Hepatocyte (in vitro differentiated cells): ENCODE measurements around the gene ZNF566. TPM values are rescaled to one million over a fixed set of nuclear protein-coding genes. Genes with fewer than 3 reads are reported as not detected.

Source experiments
- DNase-seq: peaks from one replicate; pipeline ENCODE4 v3.0.0-alpha.2; 2016; ENCODE audit warnings: low spot score
- H2AFZ ChIP-seq: fragments of 200-600 bp; sonication (generic); 2 replicates; pipeline ENCODE4 v1.6.0; 2016; ENCODE audit warnings: antibody characterized with exemption, mild to moderate bottlenecking
- H3K27ac ChIP-seq: fragments of 200-600 bp; sonication (generic); 2 replicates; pipeline ENCODE4 v1.5.1; 2016; ENCODE audit warnings: mild to moderate bottlenecking
- H3K27me3 ChIP-seq: fragments of 200-600 bp; sonication (generic); 2 replicates; pipeline ENCODE4 v1.6.1; 2016
- H3K36me3 ChIP-seq: fragments of 200-600 bp; sonication (generic); replicated peaks from 2 replicates; pipeline ENCODE4 v1.5.1; 2016; ENCODE audit warnings: low read depth; ENCODE audit not compliant: insufficient read depth
- H3K4me1 ChIP-seq: fragments of 200-600 bp; sonication (generic); 2 replicates; pipeline ENCODE4 v1.5.1; 2016; ENCODE audit warnings: mild to moderate bottlenecking, moderate library complexity; ENCODE audit not compliant: insufficient read depth
- H3K4me2 ChIP-seq: fragments of 200-600 bp; sonication (generic); 2 replicates; pipeline ENCODE4 v1.6.0; 2016
- H3K4me3 ChIP-seq: fragments of 200-600 bp; sonication (generic); 2 replicates; pipeline ENCODE4 v1.5.1; 2016; ENCODE audit warnings: mild to moderate bottlenecking
- H3K79me2 ChIP-seq: fragments of 200-600 bp; sonication (generic); 2 replicates; pipeline ENCODE4 v1.6.0; 2017; ENCODE audit warnings: mild to moderate bottlenecking
- H3K9me2 ChIP-seq: fragments of 200-600 bp; sonication (generic); replicated peaks from 2 replicates; pipeline ENCODE4 v1.6.0; 2017; ENCODE audit warnings: mild to moderate bottlenecking; ENCODE audit not compliant: insufficient read depth
- H3K9me3 ChIP-seq: fragments of 200-600 bp; sonication (generic); 2 replicates; pipeline ENCODE4 v1.5.1; 2016; ENCODE audit warnings: low read depth, mild to moderate bottlenecking
- H4K20me1 ChIP-seq: fragments of 200-600 bp; sonication (generic); 2 replicates; pipeline ENCODE4 v1.6.0; 2016; ENCODE audit warnings: mild to moderate bottlenecking; ENCODE audit not compliant: insufficient read depth, poor library complexity, severe bottlenecking
- CTCF ChIP-seq: fragments of 200-600 bp; sonication (generic); IDR thresholded peaks from 2 replicates; pipeline ENCODE4 v1.5.1; 2016; ENCODE audit warnings: antibody characterized with exemption, mild to moderate bottlenecking; ENCODE audit not compliant: poor library complexity
- EZH2 ChIP-seq: fragments of 200-600 bp; sonication (generic); IDR thresholded peaks from 2 replicates; pipeline ENCODE4 v1.6.1; 2016; ENCODE audit warnings: antibody characterized with exemption, mild to moderate bottlenecking, borderline replicate concordance
- EZH2phosphoT487 ChIP-seq: fragments of 200-600 bp; sonication (generic); IDR thresholded peaks from one replicate; pipeline ENCODE4 v1.6.1; 2018; ENCODE audit warnings: antibody characterized with exemption, mild to moderate bottlenecking, low read depth, moderate library complexity; ENCODE audit not compliant: unreplicated experiment, severe bottlenecking
- WGBS: methylation state at CpG from one replicate; pipeline ENCODE4 v1.1.6; 2016; ENCODE audit warnings: low lambda C conversion rate; ENCODE audit errors: missing lambda C conversion rate; 5-methylcytosine and 5-hydroxymethylcytosine counted together
- polyA plus RNA-seq: library from polyadenylated mRNA; unstranded; fragments of >200 nt; fragmentation: Nextera tagmentation; extraction: Ambion mirVana; gene quantifications from 2 replicates; pipeline ENCODE4 v1.2.1, GENCODE V29; 2016
- total RNA-seq: library from RNA; depleted of rRNA; stranded (reverse); fragments of >200 nt; gene quantifications from 2 replicates; pipeline ENCODE4 v1.2.3, GENCODE V29; 2014

ZNF566 gene
- total and polyA plus RNA-seq, 2 experiments from 2014 or later: 4.0 to 12.7 TPM

GRCh38 chr19:36398571-36398970 is 90.8 kb downstream of the ZNF566 start:
- 100% methylated on average over 3 of the region's 3 CpGs for WGBS
- Histone ChIP-seq H3K4me3 (no peak overlapping the region), H3K36me3 (peaks cover 5% of the 10 kb centered on the region), H3K27me3 (no peaks in the 10 kb centered on the region), H4K20me1 (no peaks in the 10 kb centered on the region), H3K4me2 (no peak overlapping the region), H3K9me3 (peaks cover 38% of the 10 kb centered on the region), H3K79me2 (no peaks in the 10 kb centered on the region), H3K27ac (no peak overlapping the region), H3K9me2 (no peaks in the 10 kb centered on the region), H3K4me1 (no peaks in the 10 kb centered on the region), H2AFZ (no peak overlapping the region)
- TF ChIP-seq EZH2 (no peak), EZH2phosphoT487 (no peak), CTCF (no peak)
- DNase-seq: no peak

Other genes starting within 250 kb of the ZNF566 start
- 6.7 and 7.0 TPM in 2 replicates for gene ZFP14, start 110.4 kb downstream of the ZNF566 start, total RNA-seq
- gene ZFP14, start 110.4 kb downstream of the ZNF566 start, polyA plus RNA-seq: 6.0 and 6.1 TPM in 2 replicates
- 4.8 and 7.4 TPM in 2 replicates for gene ZFP82, start 70.9 kb downstream of the ZNF566 start, total RNA-seq
- gene ZFP82, start 70.9 kb downstream of the ZNF566 start, polyA plus RNA-seq: 4.3 and 5.3 TPM in 2 replicates
- 16.4 and 20.3 TPM in 2 replicates for gene ZNF260, start 38.7 kb upstream of the ZNF566 start, total RNA-seq
- gene ZNF260, start 38.7 kb upstream of the ZNF566 start, polyA plus RNA-seq: 11.8 and 12.9 TPM in 2 replicates
- 11.1 and 14.6 TPM in 2 replicates for gene ZNF529, start 83.7 kb upstream of the ZNF566 start, total RNA-seq
- gene ZNF529, start 83.7 kb upstream of the ZNF566 start, polyA plus RNA-seq: 6.3 and 8.7 TPM in 2 replicates
- gene ZNF382, start 115.8 kb upstream of the ZNF566 start, total RNA-seq: 6.2 and 10.3 TPM in 2 replicates
- 2.4 and 4.7 TPM in 2 replicates for gene ZNF382, start 115.8 kb upstream of the ZNF566 start, polyA plus RNA-seq
- gene ZNF461, start 177.3 kb upstream of the ZNF566 start, total RNA-seq: 8.9 and 16.7 TPM in 2 replicates
- gene ZNF461, start 177.3 kb upstream of the ZNF566 start, polyA plus RNA-seq: 3.2 and 4.6 TPM in 2 replicates
- gene ZNF567, start 198.1 kb upstream of the ZNF566 start, total RNA-seq: 4.0 and 8.1 TPM in 2 replicates
- gene ZNF567, start 198.1 kb upstream of the ZNF566 start, polyA plus RNA-seq: 4.4 and 9.5 TPM in 2 replicates